Measurements from ENCODE around the gene ADA.

GRCh38 chr20:44648579-44648978 is 2.9 kb downstream of the ADA start:
- TF ChIP-seq CTCF (IDR thresholded peaks at IDR 0.05) (no peak), CHD2 (IDR thresholded peaks at IDR 0.05; ENCODE audit: low read length, partially characterized antibody) (no peak), NRF1 (IDR thresholded peaks at IDR 0.05; ENCODE audit: low read depth, low read length) (no peak), RAD21 (IDR thresholded peaks at IDR 0.05; ENCODE audit: low read length) (no peak), PBX3 (IDR thresholded peaks at IDR 0.05) (no peak)

All from SK-N-SH (cell line).